Chondrocyte (in vitro differentiated cells): Measurements from ENCODE around the gene ADAM23. TPM values are rescaled to one million over a fixed set of nuclear protein-coding genes. Genes with fewer than 3 reads are reported as not detected.
A peak's percentile ranks its signal among the peaks of the same experiment; 100 is the strongest.

ENCODE experiments used
- DNase-seq: peaks from one replicate; pipeline ENCODE4 v3.0.0; 2021; ENCODE audit warnings: mixed read lengths, low spot score
- H3K27ac Mint-ChIP-seq: one replicate; pipeline ENCODE4 v1.8.0; 2021; ENCODE audit warnings: mild to moderate bottlenecking, moderate library complexity, mixed read lengths; ENCODE audit not compliant: unreplicated experiment
- H3K27me3 Mint-ChIP-seq: 2 replicates; pipeline ENCODE4 v1.8.0; 2021; ENCODE audit warnings: low read depth, mixed read lengths
- H3K36me3 Mint-ChIP-seq: 2 replicates; pipeline ENCODE4 v1.8.0; 2021; ENCODE audit warnings: low read depth, mixed read lengths
- H3K4me1 Mint-ChIP-seq: 2 replicates; pipeline ENCODE4 v1.8.0; 2021; ENCODE audit warnings: low read depth, mild to moderate bottlenecking, mixed read lengths
- H3K4me3 Mint-ChIP-seq: one replicate; pipeline ENCODE4 v1.8.0; 2021; ENCODE audit warnings: mild to moderate bottlenecking, moderate library complexity, mixed read lengths; ENCODE audit not compliant: unreplicated experiment
- H3K9me3 Mint-ChIP-seq: 2 replicates; pipeline ENCODE4 v1.8.0; 2021; ENCODE audit warnings: low read depth, mixed read lengths
- CTCF ChIP-seq: fragments of 200-600 bp; sonication (generic); IDR thresholded peaks from 2 replicates; pipeline ENCODE4 v1.5.0; 2021; ENCODE audit warnings: antibody characterized with exemption, mild to moderate bottlenecking, moderate library complexity
- total RNA-seq: library from RNA; stranded (reverse); gene quantifications from 3 replicates; pipeline ENCODE4 v1.2.1, GENCODE V29; 2021

ADAM23 gene
- total RNA-seq, 1 donor from 2014 or later, result 22.7 TPM

- DNase-seq, result no peak
- Mint-ChIP-seq H3K9me3 (peaks cover 4% of the 10 kb centered on the region), H3K4me1 (peaks cover 6% of the 10 kb centered on the region), H3K27me3 (no peaks in the 10 kb centered on the region), H3K36me3 (peaks cover 3% of the 10 kb centered on the region), H3K4me3 (no peak overlapping the region), H3K27ac (no peak overlapping the region)
- TF ChIP-seq CTCF, result no peak
These were observed 13.9 kb downstream of the ADAM23 start for GRCh38 chr2:206457188-206457634.

GRCh38 chr2:206462240-206462854, 19.0 kb downstream of the ADAM23 start:
- Mint-ChIP-seq H3K4me3 (no peak overlapping the region), H3K4me1 (peaks cover 18% of the 10 kb centered on the region)

GRCh38 chr2:206463685-206464084, 20.4 kb downstream of the ADAM23 start:
- no peak for DNase-seq
- Mint-ChIP-seq H3K4me1 (peaks cover 18% of the 10 kb centered on the region), H3K9me3 (peaks cover 18% of the 10 kb centered on the region), H3K4me3 (no peak overlapping the region), H3K27me3 (no peaks in the 10 kb centered on the region), H3K36me3 (peaks cover 9% of the 10 kb centered on the region), H3K27ac (peak overlapping the region; percentile 29)
- TF ChIP-seq CTCF, result no peak

More at GRCh38 chr2:206462240-206462854, 19.0 kb downstream of the ADAM23 start:
- Mint-ChIP-seq H3K27me3 (no peaks in the 10 kb centered on the region), H3K27ac (no peak overlapping the region), H3K36me3 (peaks cover 6% of the 10 kb centered on the region), H3K9me3 (peaks cover 13% of the 10 kb centered on the region)
- no peak for DNase-seq
- no peak for TF ChIP-seq CTCF

GRCh38 chr2:206464597-206464996, 21.3 kb downstream of the ADAM23 start:
- H3K36me3 Mint-ChIP-seq, result peaks cover 9% of the 10 kb centered on the region
- no peak overlapping the region for H3K27ac Mint-ChIP-seq
- H3K9me3 Mint-ChIP-seq, result peaks cover 18% of the 10 kb centered on the region
- TF ChIP-seq CTCF, result no peak
- peaks cover 18% of the 10 kb centered on the region for H3K4me1 Mint-ChIP-seq
- no peak overlapping the region for H3K4me3 Mint-ChIP-seq
- H3K27me3 Mint-ChIP-seq, result no peaks in the 10 kb centered on the region
- DNase-seq, result no peak

GRCh38 chr2:206471524-206472062, 28.3 kb downstream of the ADAM23 start:
- no peak for DNase-seq
- TF ChIP-seq CTCF, result no peak
- Mint-ChIP-seq H3K4me3 (no peak overlapping the region), H3K4me1 (peaks cover 3% of the 10 kb centered on the region), H3K27me3 (no peaks in the 10 kb centered on the region), H3K9me3 (peaks cover 5% of the 10 kb centered on the region), H3K27ac (no peak overlapping the region), H3K36me3 (peaks cover 3% of the 10 kb centered on the region)
